HG03571 (cell line): ENCODE data around the gene MDH1B.

ENCODE experiments used
- ATAC-seq: cut with Tn5 transposase; IDR thresholded peaks from one replicate; pipeline ENCODE4 v1.9.1; 2021; ENCODE audit not compliant: unreplicated experiment

The MDH1B gene

GRCh38 chr2:206698811-206699210, 66.3 kb downstream of the MDH1B start:
- no peak for ATAC-seq

DNA sequence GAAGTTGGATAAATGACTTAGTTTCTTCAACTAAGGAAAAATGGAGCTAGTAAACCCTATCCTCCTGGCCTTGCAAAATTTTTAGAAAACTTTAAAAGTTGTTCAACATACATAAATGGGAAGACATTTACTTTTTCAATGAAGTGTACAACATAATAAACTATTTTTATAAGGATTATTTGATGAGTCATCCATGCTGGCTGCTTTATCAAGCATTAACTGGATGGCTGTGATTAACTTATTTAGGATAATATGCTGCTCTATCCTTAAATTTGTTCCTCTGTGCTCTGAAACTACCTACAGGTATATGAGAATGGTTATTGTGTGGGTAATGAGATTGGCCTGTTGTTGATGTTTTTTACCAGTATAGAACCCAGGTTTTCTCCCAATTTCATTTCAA, 68.2 kb downstream of the MDH1B start:
- ATAC-seq, result no peak

GRCh38 chr2:206693399-206694137, 71.6 kb downstream of the MDH1B start:
- no peak for ATAC-seq

DNA sequence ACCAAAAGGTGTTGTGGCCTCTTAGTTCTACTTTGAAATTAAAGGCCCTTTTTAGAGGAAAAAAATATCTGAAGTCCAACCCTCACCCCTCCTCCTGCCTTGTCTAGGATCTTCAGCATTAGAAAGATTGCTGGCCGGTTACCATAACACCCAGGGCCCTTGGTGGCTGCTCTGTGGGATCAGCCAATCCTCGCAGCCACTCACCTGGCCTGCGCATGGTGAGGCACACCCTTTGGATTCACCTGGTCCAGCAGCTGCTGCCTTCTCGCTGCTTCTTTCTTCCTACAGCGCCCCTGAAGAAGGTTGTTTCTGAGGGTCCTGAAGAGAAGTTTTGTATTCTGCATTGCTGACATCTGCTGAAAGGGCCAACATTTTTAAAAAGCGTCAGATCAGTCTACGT, 72.2 kb downstream of the MDH1B start:
- ATAC-seq, result no peak

DNA sequence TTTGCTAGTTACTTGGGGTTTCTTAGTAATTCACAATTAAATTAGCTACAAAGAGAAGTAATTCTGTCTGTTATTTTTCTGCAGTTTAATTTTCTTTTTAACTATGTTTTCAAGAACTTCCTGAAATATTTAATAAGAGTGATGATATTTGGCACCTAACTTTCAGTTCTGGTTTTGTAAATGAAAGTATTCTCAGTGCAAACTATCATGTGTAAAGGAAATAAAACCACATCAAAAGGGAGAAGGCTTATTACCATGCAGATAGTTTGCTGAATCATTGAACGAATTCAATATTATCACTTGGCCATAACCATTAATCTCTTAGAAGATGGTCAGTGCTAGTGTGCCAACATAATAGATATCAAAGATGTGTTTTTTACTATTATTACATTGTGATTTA, 76.1 kb downstream of the MDH1B start:
- ATAC-seq, result no peak

- ATAC-seq, result no peak
Measured at GRCh38 chr2:206688453-206688852, 76.7 kb downstream of the MDH1B start.
